GM21737 (cell line): ENCODE results near the gene KRTAP5-8.
"Not testable (repeated sequence)": the region's sequence is repeated elsewhere in the genome, so short reads cannot be mapped to it uniquely, and the experiment has no call there.

Experiments
- ATAC-seq: cut with Tn5 transposase; IDR thresholded peaks from one replicate; pipeline ENCODE4 v1.9.1; 2021; ENCODE audit warnings: mild to moderate bottlenecking, moderate library complexity; ENCODE audit not compliant: unreplicated experiment

The KRTAP5-8 gene

GRCh38 chr11:71542879-71543777 lies 5.3 kb downstream of the KRTAP5-8 start:
- no peak for ATAC-seq

GRCh38 chr11:71543866-71544265 lies 6.0 kb downstream of the KRTAP5-8 start:
- ATAC-seq, result no peak

DNA sequence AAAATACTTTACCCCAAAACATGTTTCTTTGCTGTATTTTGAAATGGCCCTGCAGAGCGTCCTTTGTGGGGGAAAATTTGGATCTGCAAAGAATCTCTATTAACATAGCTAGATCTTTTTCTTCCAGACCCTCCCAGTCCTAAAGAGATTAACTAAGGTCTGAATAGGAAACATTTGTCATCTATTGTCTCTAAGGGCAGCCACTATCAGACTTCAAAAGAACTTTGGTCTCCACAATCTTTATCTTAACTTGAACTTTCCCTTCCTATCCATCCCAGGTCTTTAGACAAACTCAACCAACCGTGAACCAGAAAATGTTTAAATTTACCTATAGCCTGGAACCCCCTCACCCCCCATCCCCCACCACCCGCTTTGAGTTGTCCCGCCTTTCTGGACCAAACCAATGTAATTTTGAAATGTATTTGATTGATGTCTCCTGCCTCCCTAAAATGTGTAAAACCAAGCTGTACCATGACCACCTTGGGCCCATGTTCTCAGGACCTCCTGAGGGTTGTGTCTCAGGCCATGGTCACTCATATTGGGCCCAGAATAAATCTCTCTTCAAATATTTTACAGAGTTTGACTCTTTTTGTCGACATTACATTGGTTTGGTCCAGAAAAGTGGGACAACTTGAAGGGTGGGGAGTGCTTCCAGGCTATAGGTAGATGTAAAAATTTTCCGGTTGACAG lies 6.8 kb downstream of the KRTAP5-8 start:
- ATAC-seq, result no peak

- no peak for ATAC-seq
These were observed 7.7 kb downstream of the KRTAP5-8 start for GRCh38 chr11:71545405-71545966.

- no peak for ATAC-seq
These were observed 10.3 kb downstream of the KRTAP5-8 start, which contains the start of gene KRTAP5-9 for GRCh38 chr11:71548120-71548519. Gene KRTAP5-9, plus strand, starts transcription at chr11:71548420. Its CDS starts 238 bp downstream, at chr11:71548658.

DNA sequence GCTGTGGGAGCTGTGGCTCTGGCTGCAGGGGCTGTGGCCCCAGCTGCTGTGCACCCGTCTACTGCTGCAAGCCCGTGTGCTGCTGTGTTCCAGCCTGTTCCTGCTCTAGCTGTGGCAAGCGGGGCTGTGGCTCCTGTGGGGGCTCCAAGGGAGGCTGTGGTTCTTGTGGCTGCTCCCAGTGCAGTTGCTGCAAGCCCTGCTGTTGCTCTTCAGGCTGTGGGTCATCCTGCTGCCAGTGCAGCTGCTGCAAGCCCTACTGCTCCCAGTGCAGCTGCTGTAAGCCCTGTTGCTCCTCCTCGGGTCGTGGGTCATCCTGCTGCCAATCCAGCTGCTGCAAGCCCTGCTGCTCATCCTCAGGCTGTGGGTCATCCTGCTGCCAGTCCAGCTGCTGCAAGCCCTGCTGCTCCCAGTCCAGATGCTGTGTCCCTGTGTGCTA lies 10.9 kb downstream of the KRTAP5-8 start:
- no peak for ATAC-seq

GRCh38 chr11:71551711-71552110 lies 13.9 kb downstream of the KRTAP5-8 start:
- ATAC-seq, result no peak

DNA sequence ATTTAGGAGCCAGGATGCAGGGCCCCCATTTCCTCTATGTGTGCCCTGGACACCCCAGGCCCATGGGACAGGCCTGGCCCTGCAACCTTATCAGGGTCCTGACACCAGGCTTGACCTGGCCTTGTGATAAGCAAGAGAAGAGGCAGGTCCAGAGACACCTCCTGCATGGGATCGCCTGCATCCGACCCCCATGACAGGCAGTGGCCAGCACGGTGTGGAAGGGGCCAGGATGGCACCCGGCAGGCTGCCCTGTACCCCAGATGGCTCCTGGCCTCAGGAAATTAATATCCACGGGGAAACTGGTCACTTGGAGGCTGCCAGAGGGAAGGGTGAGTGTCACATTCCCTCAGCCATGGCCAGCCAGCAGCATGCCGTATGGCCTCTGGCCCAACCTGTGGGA lies 17.2 kb downstream of the KRTAP5-8 start:
- no peak for ATAC-seq

- no peak for ATAC-seq
These were observed 17.7 kb downstream of the KRTAP5-8 start for GRCh38 chr11:71555508-71555907.

GRCh38 chr11:71556018-71556417 lies 18.2 kb downstream of the KRTAP5-8 start:
- ATAC-seq, result no peak

DNA sequence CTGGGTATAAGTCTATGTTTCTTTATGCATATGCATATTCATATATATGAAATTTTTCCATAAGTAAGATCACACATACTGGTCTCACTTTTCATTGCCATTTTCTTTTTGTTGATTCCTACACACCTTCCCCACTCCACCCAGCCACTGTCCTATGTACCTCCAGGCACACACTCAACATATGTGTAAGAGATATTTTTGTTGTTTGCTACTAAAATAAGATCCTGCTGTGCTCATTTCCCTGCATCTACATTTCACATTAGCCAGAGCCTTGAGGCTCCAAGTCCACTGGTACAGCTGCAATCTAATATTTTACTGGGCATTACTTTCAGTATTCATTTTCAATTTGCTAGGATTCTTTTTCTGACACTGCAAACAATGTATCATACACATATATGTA lies 19.4 kb downstream of the KRTAP5-8 start:
- no peak for ATAC-seq

DNA sequence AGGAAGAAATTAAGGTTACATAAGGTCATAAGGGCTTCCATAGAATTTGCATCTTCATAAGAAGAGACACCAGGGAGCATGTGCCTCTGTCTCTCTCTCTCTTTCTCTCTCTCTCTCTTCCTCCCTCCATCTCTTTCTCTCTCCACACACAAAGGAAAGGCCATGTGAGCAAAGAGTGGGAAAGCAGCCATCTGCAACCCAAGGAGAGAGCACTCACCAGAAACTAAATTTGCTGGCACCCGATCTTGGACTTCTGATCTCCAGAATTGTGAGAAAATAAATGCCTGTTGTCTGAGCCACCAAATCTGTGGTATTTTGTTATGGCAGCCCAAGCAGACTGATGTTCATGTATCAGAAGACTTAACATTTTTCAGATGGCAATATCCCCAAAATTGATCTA lies 21.2 kb downstream of the KRTAP5-8 start:
- ATAC-seq, result no peak

GRCh38 chr11:71562120-71562519 lies 24.3 kb downstream of the KRTAP5-8 start:
- ATAC-seq, result no peak

GRCh38 chr11:71563406-71563805 lies 25.6 kb downstream of the KRTAP5-8 start:
- ATAC-seq, result no peak

DNA sequence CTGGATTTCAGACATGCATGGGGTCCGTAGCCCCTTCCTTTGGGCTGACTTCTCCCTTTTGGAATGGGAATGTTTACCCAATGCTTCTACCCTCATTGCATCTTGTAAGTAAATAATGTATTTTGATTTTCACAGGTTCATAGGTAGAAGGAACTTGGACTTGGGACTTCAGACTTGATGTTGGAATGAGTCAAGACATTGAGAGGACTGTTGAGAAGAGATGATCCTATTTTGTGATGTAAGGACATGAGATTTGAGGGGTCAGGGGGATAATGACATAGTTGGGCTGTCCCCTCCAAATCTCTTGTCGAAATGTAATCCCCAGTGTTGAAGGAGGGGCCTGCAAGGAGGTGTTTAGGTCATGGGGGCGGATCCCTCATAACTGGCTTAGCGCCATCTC lies 26.6 kb downstream of the KRTAP5-8 start:
- ATAC-seq, result no peak

- ATAC-seq, result no peak
These were observed 27.4 kb downstream of the KRTAP5-8 start, which contains the start of gene KRTAP5-10 for GRCh38 chr11:71565263-71565662. Gene KRTAP5-10, plus strand, starts transcription at chr11:71565563. Its CDS starts 25 bp downstream, at chr11:71565588.

GRCh38 chr11:71566081-71566620 lies 28.3 kb downstream of the KRTAP5-8 start:
- no peak for ATAC-seq

GRCh38 chr11:71566626-71567599 lies 29.1 kb downstream of the KRTAP5-8 start:
- not testable (repeated sequence) for ATAC-seq

DNA sequence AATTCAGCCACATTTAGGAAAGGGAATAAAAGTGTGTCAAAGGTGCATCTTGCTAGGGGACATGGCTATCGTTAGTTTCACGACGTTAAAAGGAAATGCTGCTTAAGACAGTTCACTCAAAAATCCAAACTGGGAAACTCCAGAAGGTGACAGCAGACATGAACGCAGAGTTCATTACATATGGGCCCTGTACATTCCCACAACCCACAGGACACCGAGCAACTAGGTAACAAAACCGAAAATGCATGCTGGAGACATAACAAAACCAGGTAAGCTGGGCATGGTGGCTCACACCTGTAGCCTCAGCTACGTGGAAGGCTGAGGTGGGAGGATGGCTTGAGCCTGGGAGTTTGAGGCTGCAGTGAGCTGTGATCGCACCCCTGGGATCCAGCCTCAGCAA lies 29.8 kb downstream of the KRTAP5-8 start:
- not testable (repeated sequence) for ATAC-seq

DNA sequence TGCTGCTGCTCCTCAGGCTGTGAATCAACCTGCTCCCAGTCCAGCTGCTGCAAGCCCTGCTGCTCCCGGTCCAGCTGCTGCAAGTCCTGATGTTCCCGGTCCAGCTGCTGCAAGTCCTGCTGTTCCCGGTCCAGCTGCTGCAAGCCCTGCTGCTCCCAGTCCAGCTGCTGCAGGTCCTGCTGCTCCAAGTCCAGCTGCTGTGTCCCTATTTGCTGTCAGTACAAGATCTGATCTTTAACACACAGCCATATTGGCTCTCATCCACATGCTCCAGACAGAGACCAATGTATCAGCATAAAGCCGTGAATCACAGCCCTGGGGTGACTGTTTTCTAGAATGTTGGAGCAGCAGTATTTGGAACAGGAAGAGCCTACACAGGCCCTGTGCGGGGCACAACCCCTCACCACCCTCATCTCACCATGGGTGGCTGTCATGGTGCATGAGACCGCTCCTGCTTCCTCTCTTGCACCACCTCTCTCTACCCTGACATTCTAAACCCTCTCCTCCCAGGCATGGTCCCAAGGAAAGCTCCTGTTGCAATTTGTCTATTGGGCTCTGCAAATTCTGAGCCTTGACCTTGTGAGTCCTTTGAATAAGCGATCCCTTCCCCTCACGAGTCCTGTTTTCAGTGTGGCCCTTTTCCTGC lies 31.0 kb downstream of the KRTAP5-8 start:
- no peak for ATAC-seq
